K562 (cell line): ENCODE results near the gene PNPLA7. TPM values are rescaled to one million over a fixed set of nuclear protein-coding genes. Genes with fewer than 3 reads are reported as not detected.

Experiments used
- ARHGAP35 ChIP-seq: fragments of 450-650 bp; IDR thresholded peaks from 2 replicates; pipeline ENCODE4 v1.6.1; 2018; ENCODE audit not compliant: partially characterized antibody
- CTBP1 ChIP-seq: fragments of 450-650 bp; IDR thresholded peaks from 2 replicates; pipeline ENCODE4 v1.6.1; 2016; ENCODE audit warnings: borderline replicate concordance
- CTCF ChIP-seq, 3 experiments: IDR thresholded peaks in 2 of 3; conservative IDR thresholded peaks in 1 of 3; 2 replicates each; pipeline ENCODE4 v1.5.1; 2011 to 2012; ENCODE audit warnings: low read length in 3 of 3, mild to moderate bottlenecking in 3 of 3, control low read depth in 2 of 3, improper control_type of control experiment in 1 of 3, inconsistent platforms in 1 of 3, low read depth in 1 of 3, mixed read lengths in 1 of 3, moderate library complexity in 1 of 3; ENCODE audit not compliant: insufficient read depth in 2 of 3
- E2F1 ChIP-seq: sonication (generic); formaldehyde crosslinking; IDR thresholded peaks from 2 replicates; pipeline ENCODE4 v1.8.1; 2023; ENCODE audit warnings: mild to moderate bottlenecking, missing genetic modification reagents, moderate library complexity
- ETS1 ChIP-seq: conservative IDR thresholded peaks from 2 replicates; pipeline ENCODE4 v1.6.1; 2011; ENCODE audit warnings: low read depth, mild to moderate bottlenecking, low read length; ENCODE audit not compliant: control insufficient read depth
- GTF2A2 ChIP-seq: IDR thresholded peaks from 2 replicates; pipeline ENCODE4 v1.6.1; 2016; ENCODE audit warnings: mild to moderate bottlenecking, missing genetic modification characterization, missing compliant biosample characterization
- HES1 ChIP-seq: fragments of 450-650 bp; IDR thresholded peaks from 2 replicates; pipeline ENCODE4 v1.6.1; 2016; ENCODE audit warnings: low read depth, mild to moderate bottlenecking, moderate library complexity
- HOMEZ ChIP-seq: fragments of 250-450 bp; sonication (Bioruptor Pico); IDR thresholded peaks from 2 replicates; pipeline ENCODE4 v1.4.0; 2020; ENCODE audit warnings: mild to moderate bottlenecking, moderate library complexity
- PTRF ChIP-seq: fragments of 450-650 bp; IDR thresholded peaks from 2 replicates; pipeline ENCODE4 v1.6.1; 2016; ENCODE audit warnings: mild to moderate bottlenecking, missing genetic modification characterization, missing compliant biosample characterization
- RBFOX2 ChIP-seq: fragments of 200-400 bp; formaldehyde crosslinking; IDR thresholded peaks from 2 replicates; pipeline ENCODE4 v1.6.1; 2017; ENCODE audit warnings: low read depth, mild to moderate bottlenecking, low read length, moderate library complexity
- STAT5B ChIP-seq: fragments of 250-450 bp; sonication (Bioruptor Pico); IDR thresholded peaks from 2 replicates; pipeline ENCODE4 v1.8.0; 2021; ENCODE audit warnings: mild to moderate bottlenecking, inconsistent platforms
- polyA plus RNA-seq, 8 experiments: library from polyadenylated mRNA; depleted of rRNA in 4 of 8; stranded (reverse) in 5 of 8; unstranded in 3 of 8; fragments of >200 nt; fragmentation: Nextera tagmentation in 2 of 8; fragmentation: Illumina TruSeq in 1 of 8; extraction: Ambion mirVana in 2 of 8; extraction: Trizol in 1 of 8; gene quantifications; 2 replicates each; pipeline versions ENCODE4 v1.2.1 to v1.2.3, GENCODE V29; 2011 to 2014; ENCODE audit warnings: inconsistent platforms in 1 of 8, missing spikeins in 1 of 8
- total RNA-seq, 7 experiments: library from RNA; depleted of rRNA in 6 of 7; stranded (reverse); fragments of >200 nt in 6 of 7; fragmentation: Illumina TruSeq in 2 of 7; extraction: Trizol in 2 of 7; gene quantifications; 2 replicates each; pipeline versions ENCODE4 v1.2.1 to v1.2.3, GENCODE V29; 2011 to 2021; ENCODE audit warnings: low replicate concordance in 1 of 7

Gene PNPLA7
- total and polyA plus RNA-seq, 9 of the 15 experiments (the other 6 are each of a cell fraction or from before 2014, with no cell fraction given), result 0.01 to 0.85 (median 0.19) TPM; not detected in 1

- TF ChIP-seq RBFOX2 (peak; percentile 42; the same call in 1 of the 2 replicates), HOMEZ (CRISPR knock-in tag) (no peak), E2F1 (CRISPR knock-in tag) (no peak), ARHGAP35 (no peak), HES1 (no peak), STAT5B (no peak), PTRF (tag) (no peak), CTBP1 (no peak), GTF2A2 (tag) (no peak), ETS1 (no peak), CTCF (IDR thresholded peaks at IDR 0.05 in 2 of 3, conservative IDR thresholded peaks at IDR 0.05 in 1 of 3; ENCODE audit: insufficient read depth in 2 of 3, low read depth in 1 of 3, low read length in 3 of 3) (peak; percentile 66 to 74 (median 70))
Observed at GRCh38 chr9:137582286-137582860, 32.2 kb upstream of the PNPLA7 start (continued).
